GM18873 (cell line): ENCODE results near the gene STIM1.
"Not testable (repeated sequence)": the region's sequence is repeated elsewhere in the genome, so short reads cannot be mapped to it uniquely, and the experiment has no call there.

ENCODE experiments used
- ATAC-seq: cut with Tn5 transposase; IDR thresholded peaks from one replicate; pipeline ENCODE4 v1.9.1; 2021; ENCODE audit warnings: mild to moderate bottlenecking, moderate library complexity, moderate number of reproducible peaks; ENCODE audit not compliant: unreplicated experiment, low FRiP score

Gene STIM1

GRCh38 chr11:3996651-3997050 is 141.2 kb downstream of the STIM1 start:
- no peak for ATAC-seq

GRCh38 chr11:4004753-4005152 is 149.3 kb downstream of the STIM1 start:
- not testable (repeated sequence) for ATAC-seq

- ATAC-seq: no peak
Observed at GRCh38 chr11:4006946-4007680, 151.6 kb downstream of the STIM1 start.

- no peak for ATAC-seq
Observed at GRCh38 chr11:4008116-4008515, 152.7 kb downstream of the STIM1 start.

- not testable (repeated sequence) for ATAC-seq
Observed at GRCh38 chr11:4016602-4017001, 161.1 kb downstream of the STIM1 start.

GRCh38 chr11:4017129-4017528 is 161.7 kb downstream of the STIM1 start:
- no peak for ATAC-seq

- no peak for ATAC-seq
Observed at GRCh38 chr11:4018641-4019040, 163.2 kb downstream of the STIM1 start.

GRCh38 chr11:4019891-4020290 is 164.4 kb downstream of the STIM1 start:
- ATAC-seq: no peak

- no peak for ATAC-seq
Observed at GRCh38 chr11:4022669-4023068, 167.2 kb downstream of the STIM1 start.

GRCh38 chr11:4025248-4025966 is 169.9 kb downstream of the STIM1 start:
- no peak for ATAC-seq

- no peak for ATAC-seq
Observed at GRCh38 chr11:4025967-4026324, 170.5 kb downstream of the STIM1 start.

GRCh38 chr11:4026389-4026788 is 170.9 kb downstream of the STIM1 start:
- ATAC-seq: no peak

GRCh38 chr11:4027746-4028145 is 172.3 kb downstream of the STIM1 start:
- no peak for ATAC-seq

GRCh38 chr11:4030197-4030596 is 174.7 kb downstream of the STIM1 start:
- no peak for ATAC-seq

- ATAC-seq: no peak
Observed at GRCh38 chr11:4032097-4032496, 176.6 kb downstream of the STIM1 start.

- ATAC-seq: no peak
Observed at GRCh38 chr11:4035985-4036384, 180.5 kb downstream of the STIM1 start.

- ATAC-seq: no peak
Observed at GRCh38 chr11:4039011-4039410, 183.5 kb downstream of the STIM1 start.

GRCh38 chr11:4040461-4040860 is 185.0 kb downstream of the STIM1 start:
- no peak for ATAC-seq

- no peak for ATAC-seq
Observed at GRCh38 chr11:4041731-4042391, 186.4 kb downstream of the STIM1 start.

GRCh38 chr11:4044976-4045646 is 189.6 kb downstream of the STIM1 start:
- ATAC-seq: no peak

GRCh38 chr11:4048340-4048739 is 192.9 kb downstream of the STIM1 start:
- no peak for ATAC-seq
